ENCODE data around the gene DAPK3.

The DAPK3 gene

GRCh38 chr19:3916033-3916432, 54.9 kb downstream of the DAPK3 start:
- no peak for DNase-seq (ENCODE audit: low read depth in 2 of 2)

GRCh38 chr19:3914199-3914598, 56.7 kb downstream of the DAPK3 start:
- DNase-seq (ENCODE audit: low read depth in 2 of 2) = no peak

- DNase-seq (ENCODE audit: low read depth in 2 of 2) = no peak
Measured at GRCh38 chr19:3910105-3910504, 60.8 kb downstream of the DAPK3 start.

All from stimulated activated CD8-positive, alpha-beta memory T cell treated with anti-CD3 and anti-CD28 coated beads, Interleukin-15, amount 100 ng/mL, for 48 hours (primary cell).